Astrocyte (in vitro differentiated cells and primary cell): ENCODE data around the gene GPATCH2L. TPM values are rescaled to one million over a fixed set of nuclear protein-coding genes. Genes with fewer than 3 reads are reported as not detected.

Experiments used
- DNase-seq: peaks from one replicate; pipeline ENCODE4 v3.0.0-alpha.2; 2010; ENCODE audit warnings: low read depth
- FAIRE-seq: peaks from 2 replicates; lab custom pipeline; 2011; peaks lifted over from hg19 to GRCh38; lab: Jason Lieb, UNC
- H2AFZ ChIP-seq: 2 replicates; pipeline ENCODE4 v1.6.0; 2012; ENCODE audit warnings: low read depth, low read length, inconsistent platforms
- H3K27ac ChIP-seq: 2 replicates; pipeline ENCODE4 v1.5.1; 2011; ENCODE audit warnings: low read depth, low read length, inconsistent platforms
- H3K27me3 ChIP-seq: 2 replicates; pipeline ENCODE4 v1.6.0; 2011; ENCODE audit warnings: low read length, inconsistent platforms; ENCODE audit not compliant: insufficient read depth
- H3K36me3 ChIP-seq: 2 replicates; pipeline ENCODE4 v1.5.1; 2011; ENCODE audit warnings: low read length, inconsistent platforms; ENCODE audit not compliant: insufficient read depth
- H3K4me1 ChIP-seq: 2 replicates; pipeline ENCODE4 v1.5.1; 2011; ENCODE audit warnings: low read length, inconsistent platforms; ENCODE audit not compliant: insufficient read depth
- H3K4me2 ChIP-seq: 2 replicates; pipeline ENCODE4 v1.6.0; 2012; ENCODE audit warnings: low read length, inconsistent platforms
- H3K4me3 ChIP-seq: 2 replicates; pipeline ENCODE4 v1.5.1; 2011; ENCODE audit warnings: low read depth, mild to moderate bottlenecking, low read length, inconsistent platforms; ENCODE audit not compliant: insufficient read depth
- H3K79me2 ChIP-seq: 2 replicates; pipeline ENCODE4 v1.6.0; 2012; ENCODE audit warnings: mild to moderate bottlenecking, low read length, inconsistent platforms; ENCODE audit not compliant: insufficient read depth
- H3K9ac ChIP-seq: 2 replicates; pipeline ENCODE4 v1.6.0; 2012; ENCODE audit warnings: mild to moderate bottlenecking, low read length, inconsistent platforms
- H3K9me3 ChIP-seq: 2 replicates; pipeline ENCODE4 v1.5.1; 2012; ENCODE audit warnings: low read depth, mild to moderate bottlenecking, low read length, inconsistent platforms; ENCODE audit not compliant: insufficient read depth
- H4K20me1 ChIP-seq: 2 replicates; pipeline ENCODE4 v1.6.0; 2012; ENCODE audit warnings: low read length, inconsistent platforms; ENCODE audit not compliant: insufficient read depth
- H3K27ac Mint-ChIP-seq: one replicate; pipeline ENCODE4 v1.8.0; 2021; ENCODE audit warnings: mild to moderate bottlenecking, mixed read lengths; ENCODE audit not compliant: unreplicated experiment
- H3K27me3 Mint-ChIP-seq: one replicate; pipeline ENCODE4 v1.8.0; 2021; ENCODE audit warnings: low read depth, mixed read lengths; ENCODE audit not compliant: unreplicated experiment
- H3K36me3 Mint-ChIP-seq: one replicate; pipeline ENCODE4 v1.8.0; 2021; ENCODE audit warnings: low read depth, mixed read lengths; ENCODE audit not compliant: unreplicated experiment
- H3K4me1 Mint-ChIP-seq: one replicate; pipeline ENCODE4 v1.8.0; 2021; ENCODE audit warnings: low read depth, mixed read lengths; ENCODE audit not compliant: unreplicated experiment
- H3K4me3 Mint-ChIP-seq: one replicate; pipeline ENCODE4 v1.8.0; 2021; ENCODE audit warnings: mild to moderate bottlenecking, moderate library complexity, mixed read lengths; ENCODE audit not compliant: unreplicated experiment
- H3K9me3 Mint-ChIP-seq: one replicate; pipeline ENCODE4 v1.8.0; 2021; ENCODE audit warnings: mild to moderate bottlenecking, mixed read lengths; ENCODE audit not compliant: unreplicated experiment
- CTCF ChIP-seq: IDR thresholded peaks from 2 replicates; pipeline ENCODE4 v1.5.1; 2011; ENCODE audit warnings: low read depth, mild to moderate bottlenecking, inconsistent platforms, low read length, moderate library complexity; ENCODE audit not compliant: insufficient read depth
- EZH2 ChIP-seq: IDR thresholded peaks from 2 replicates; pipeline ENCODE4 v1.6.1; 2012; ENCODE audit warnings: mild to moderate bottlenecking, low read length, inconsistent platforms; ENCODE audit not compliant: insufficient read depth
- total RNA-seq: library from RNA; stranded (reverse); gene quantifications from 2 replicates; pipeline ENCODE4 v1.2.1, GENCODE V29; 2021

Gene GPATCH2L
- total RNA-seq, 1 donor from 2014 or later = 60.8 TPM

- no peaks in the 10 kb centered on the region for H3K27me3 ChIP-seq
- H3K4me1 Mint-ChIP-seq = peaks cover 21% of the 10 kb centered on the region
- H3K36me3 Mint-ChIP-seq = peaks cover 19% of the 10 kb centered on the region
- FAIRE-seq = no peak
- H3K4me1 ChIP-seq = peaks cover 18% of the 10 kb centered on the region
- TF ChIP-seq EZH2 (no peak), CTCF (no peak)
- H3K27me3 Mint-ChIP-seq = no peaks in the 10 kb centered on the region
- peak; percentile 95 for DNase-seq
- H3K27ac ChIP-seq = peak overlapping the region; percentile 88
- no peak overlapping the region for H3K4me3 ChIP-seq
- H3K36me3 ChIP-seq = peaks cover 27% of the 10 kb centered on the region
- H3K4me2 ChIP-seq = peak overlapping the region; percentile 56
- H3K9me3 ChIP-seq = no peaks in the 10 kb centered on the region
- peaks cover 7% of the 10 kb centered on the region for H4K20me1 ChIP-seq
- peak overlapping the region; percentile 31 for H3K4me3 Mint-ChIP-seq
- peak overlapping the region; percentile 71 for H3K27ac Mint-ChIP-seq
- H3K79me2 ChIP-seq = peaks cover 6% of the 10 kb centered on the region
- peak overlapping the region; percentile 75 for H3K9ac ChIP-seq
- H3K9me3 Mint-ChIP-seq = no peaks in the 10 kb centered on the region
- H2AFZ ChIP-seq = no peak overlapping the region
Measured at GRCh38 chr14:76203086-76204001, 51.6 kb downstream of the GPATCH2L start.

- no peak overlapping the region for H3K4me3 ChIP-seq
- Mint-ChIP-seq H3K27me3 (no peaks in the 10 kb centered on the region), H3K36me3 (peaks cover 19% of the 10 kb centered on the region), H3K4me1 (peaks cover 23% of the 10 kb centered on the region), H3K4me3 (no peak overlapping the region), H3K9me3 (no peaks in the 10 kb centered on the region), H3K27ac (no peak overlapping the region)
- peaks cover 6% of the 10 kb centered on the region for H3K79me2 ChIP-seq
- H4K20me1 ChIP-seq = peaks cover 7% of the 10 kb centered on the region
- peak overlapping the region; percentile 88 for H3K27ac ChIP-seq
- TF ChIP-seq EZH2 (no peak), CTCF (no peak)
- peaks cover 18% of the 10 kb centered on the region for H3K4me1 ChIP-seq
- FAIRE-seq (no peak), DNase-seq (no peak)
- peaks cover 19% of the 10 kb centered on the region for H3K36me3 ChIP-seq
- H3K9ac ChIP-seq = no peak overlapping the region
- H3K4me2 ChIP-seq = no peak overlapping the region
- H2AFZ ChIP-seq = no peak overlapping the region
- H3K27me3 ChIP-seq = no peaks in the 10 kb centered on the region
- H3K9me3 ChIP-seq = no peaks in the 10 kb centered on the region
Measured at GRCh38 chr14:76204461-76205230, 52.9 kb downstream of the GPATCH2L start.
